Transverse colon (tissue), 4 donors: ENCODE measurements around the gene ARHGEF4. TPM values are rescaled to one million over a fixed set of nuclear protein-coding genes. Genes with fewer than 3 reads are reported as not detected.

ENCODE experiments used
- DNase-seq: peaks from one replicate; pipeline ENCODE4 v3.0.0-alpha.2; 2019
- H3K27ac ChIP-seq, 4 donors: fragments of 200-600 bp; sonication (generic); 2 replicates each; pipeline ENCODE4 v1.5.1; 2016 to 2018; ENCODE audit warnings: inconsistent platforms in 4 of 4
- H3K27me3 ChIP-seq: fragments of 200-600 bp; sonication (generic); 2 replicates; pipeline ENCODE4 v1.5.1; 2017; ENCODE audit warnings: inconsistent platforms
- H3K36me3 ChIP-seq, 4 donors: fragments of 200-600 bp; sonication (generic); 2 replicates each; pipeline ENCODE4 v1.5.1; 2017 to 2019; ENCODE audit warnings: inconsistent platforms in 4 of 4
- H3K4me1 ChIP-seq, 4 donors: fragments of 200-600 bp; sonication (generic); 2 replicates each; pipeline ENCODE4 v1.5.1; 2017 to 2020; ENCODE audit warnings: inconsistent platforms in 4 of 4
- H3K4me3 ChIP-seq, 4 donors: fragments of 200-600 bp; sonication (generic); 1 replicate in 1 of 4; 2 replicates in 3 of 4; pipeline versions ENCODE4 v1.5.1 to v1.6.1; 2017 to 2019; ENCODE audit warnings: inconsistent platforms in 4 of 4
- H3K9me3 ChIP-seq, 2 donors: fragments of 200-600 bp; sonication (generic); 2 replicates each; pipeline ENCODE4 v1.5.1; 2017 to 2019; ENCODE audit warnings: inconsistent platforms in 2 of 2
- EP300 ChIP-seq: sonication (generic); formaldehyde crosslinking; IDR thresholded peaks from one replicate; pipeline ENCODE4 v1.6.1; 2017; ENCODE audit warnings: antibody characterized with exemption, low read depth
- POLR2A ChIP-seq: fragments of 450-650 bp; IDR thresholded peaks from one replicate; pipeline ENCODE4 v1.6.1; 2016; ENCODE audit warnings: antibody characterized with exemption, mild to moderate bottlenecking, moderate library complexity
- POLR2AphosphoS5 ChIP-seq, 3 donors: sonication (generic); formaldehyde crosslinking; IDR thresholded peaks; one replicate each; pipeline ENCODE4 v1.6.1; 2016; ENCODE audit warnings: antibody characterized with exemption in 3 of 3
- WGBS, 2 donors: methylation state at CpG; one replicate each; pipeline ENCODE4 v1.1.5; 2018; ENCODE audit warnings: low coverage in 1 of 2; 5-methylcytosine and 5-hydroxymethylcytosine counted together
- in situ Hi-C, 4 donors: fragments of 200-750 bp; cut with MboI; loops; one replicate each; pipeline versions ENCODE4 v1.15.0 to v1.15.1; 2017; ENCODE audit warnings: low sequenced_read_pairs in 3 of 4, low pct_ligation_motif_present in 1 of 4, low pct_unique_long_range_greater_than_20kb in 1 of 4
- intact Hi-C: fragments of 100-400 bp; cut with DNase I; formaldehyde crosslinking; loops from one replicate; pipeline ENCODE4 v1.15.1; 2023; ENCODE audit warnings: low total_unique reads
- small RNA-seq, 4 donors: library from RNA; depleted of rRNA; stranded (forward); fragments of <200 nt; gene quantifications; one replicate each; pipeline ENCODE3, GENCODE V24; 2016
- total RNA-seq, 4 donors: library from RNA; depleted of rRNA; stranded (reverse); fragments of >200 nt; gene quantifications; one replicate each; pipeline ENCODE4 v1.1.0, GENCODE V29; 2016
- TF ChIP-seq, protein P1 (sequence below), 5 experiments: fragments of 200-600 bp in 3 of 5; fragments of 450-650 bp in 2 of 5; sonication (generic) in 3 of 5; IDR thresholded peaks; 1 replicate in 2 of 5; 2 replicates in 3 of 5; pipeline ENCODE4 v1.5.1; 2016 to 2017; ENCODE audit warnings: antibody characterized with exemption in 5 of 5, inconsistent platforms in 3 of 5, mild to moderate bottlenecking in 2 of 5, moderate library complexity in 1 of 5

The ARHGEF4 gene
- total RNA-seq, 4 donors from 2014 or later: 1.2 to 16.8 (median 1.7) TPM

DNA sequence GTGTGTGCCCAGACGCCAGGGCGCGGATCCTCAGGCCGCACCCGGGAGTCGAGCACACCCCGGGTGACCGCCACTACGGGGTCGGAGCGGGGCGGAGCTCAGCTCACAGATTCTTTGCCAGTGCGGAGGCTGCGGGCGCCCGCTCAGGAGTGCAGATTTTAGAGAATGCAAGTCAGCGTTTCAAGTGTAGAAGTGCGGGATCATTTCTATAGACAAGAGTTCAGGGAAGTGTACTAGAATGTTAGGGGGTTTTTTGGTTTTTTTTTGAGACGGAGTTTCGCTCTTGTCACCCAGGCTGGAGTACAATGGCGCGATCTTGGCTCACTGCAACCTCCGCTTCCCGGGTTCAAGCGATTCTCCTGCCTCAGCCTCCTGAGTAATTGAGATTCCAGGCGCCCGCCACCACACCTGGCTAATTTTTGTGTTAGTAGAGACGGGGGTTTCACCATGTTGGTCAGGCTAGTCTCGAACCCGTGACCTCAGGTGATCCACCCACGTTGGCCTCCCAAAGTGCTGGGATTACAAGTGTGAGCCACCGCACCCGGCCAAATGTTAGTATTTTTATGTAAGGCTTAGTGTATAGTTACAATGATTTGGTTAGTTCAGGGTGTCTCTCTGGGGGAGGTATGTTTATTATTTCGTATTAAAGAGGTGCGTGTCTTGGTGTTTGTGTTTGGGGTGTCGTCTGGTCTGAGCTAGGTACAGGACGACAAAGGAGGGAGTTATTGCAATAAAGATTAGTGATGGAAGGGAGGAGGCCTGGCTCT, 257.2 kb downstream of the ARHGEF4 start:
- H3K9me3 ChIP-seq: no peaks in the 10 kb centered on the region
- H3K27me3 ChIP-seq: no peaks in the 10 kb centered on the region
- peaks cover 11 to 23% (median 18%) of the 10 kb centered on the region in 4 donors for H3K4me1 ChIP-seq
- peaks cover 0 to 2% (median 0%) of the 10 kb centered on the region in 4 donors for H3K36me3 ChIP-seq
- 4 to 19% methylated on average over 3 to 37 of the region's 37 CpGs for WGBS, 2 donors
- intact Hi-C loops: no loop called here
- H3K4me3 ChIP-seq: peak overlapping the region; percentile 62 to 93 (median 80)
- in situ Hi-C loops: loop anchor here in 1 of 4 donors (25.0 kb wide), 1 partner anchor 757 kb away; the partner anchor contains the start of gene IMP4
- DNase-seq: peak; percentile 22
- H3K27ac ChIP-seq: peak overlapping the region; percentile 96 to 98 (median 97)
- no peak for TF ChIP-seq POLR2AphosphoS5 (IDR thresholded peaks at IDR 0.05)
- TF ChIP-seq POLR2A: peak; percentile 37

DNA sequence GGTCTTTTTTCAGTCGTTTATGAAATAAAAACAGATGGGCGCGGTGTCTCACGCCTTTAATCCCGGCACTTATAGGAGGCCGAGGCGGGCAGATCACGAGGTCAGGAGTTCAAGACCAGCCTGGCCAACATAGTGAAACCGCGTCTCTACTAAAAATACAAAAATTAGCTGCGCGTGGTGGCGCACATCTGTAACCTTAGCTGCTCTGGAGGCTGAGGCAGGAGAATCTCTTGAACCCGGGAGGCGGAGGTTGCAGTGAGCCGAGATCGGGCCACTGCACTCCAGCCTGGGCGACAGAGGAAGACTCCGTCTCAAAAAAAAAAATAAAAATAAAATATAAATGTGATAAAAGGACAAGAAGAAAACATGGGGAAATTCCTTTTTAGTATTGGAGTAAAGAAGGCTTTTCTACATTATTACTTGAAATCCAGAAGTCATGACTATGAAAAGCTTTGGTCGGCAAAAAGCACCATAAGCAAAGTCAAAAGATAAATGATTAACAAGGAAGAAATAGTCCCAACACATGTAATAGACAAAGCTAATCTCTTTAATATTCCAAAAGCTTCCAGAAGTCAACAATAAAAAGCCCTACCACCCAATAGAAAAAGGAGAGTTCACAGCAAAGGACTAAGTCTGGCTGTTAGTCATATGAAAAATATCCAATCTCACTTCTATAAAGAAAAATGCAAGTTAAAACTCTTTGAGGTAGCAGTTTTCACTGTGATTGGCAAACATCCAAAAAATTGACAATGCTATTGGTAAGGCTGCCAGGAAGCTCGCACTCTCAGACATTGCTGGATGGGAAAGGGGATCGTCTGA, 258.0 kb downstream of the ARHGEF4 start:
- 46 to 53% methylated on average over 19 to 22 of the region's 22 CpGs for WGBS, 2 donors
- intact Hi-C loops: no loop called here
- in situ Hi-C loops: loop anchor here in 1 of 4 donors (25.0 kb wide), 1 partner anchor 757 kb away; the partner anchor contains the start of gene IMP4

More for the DNA sequence above, 258.0 kb downstream of the ARHGEF4 start:
- peak; percentile 10 for DNase-seq
- Histone ChIP-seq H3K4me3 (peak overlapping the region in 1 of 4 donors; percentile 71), H3K27ac (peak overlapping the region; percentile 96 to 98 (median 97)), H3K27me3 (no peaks in the 10 kb centered on the region), H3K36me3 (no peaks in the 10 kb centered on the region), H3K9me3 (no peaks in the 10 kb centered on the region), H3K4me1 (peaks cover 11 to 23% (median 18%) of the 10 kb centered on the region in 4 donors)
- TF ChIP-seq EP300 (no peak), POLR2AphosphoS5 (IDR thresholded peaks at IDR 0.05) (no peak)
- TF ChIP-seq, protein P1, sequence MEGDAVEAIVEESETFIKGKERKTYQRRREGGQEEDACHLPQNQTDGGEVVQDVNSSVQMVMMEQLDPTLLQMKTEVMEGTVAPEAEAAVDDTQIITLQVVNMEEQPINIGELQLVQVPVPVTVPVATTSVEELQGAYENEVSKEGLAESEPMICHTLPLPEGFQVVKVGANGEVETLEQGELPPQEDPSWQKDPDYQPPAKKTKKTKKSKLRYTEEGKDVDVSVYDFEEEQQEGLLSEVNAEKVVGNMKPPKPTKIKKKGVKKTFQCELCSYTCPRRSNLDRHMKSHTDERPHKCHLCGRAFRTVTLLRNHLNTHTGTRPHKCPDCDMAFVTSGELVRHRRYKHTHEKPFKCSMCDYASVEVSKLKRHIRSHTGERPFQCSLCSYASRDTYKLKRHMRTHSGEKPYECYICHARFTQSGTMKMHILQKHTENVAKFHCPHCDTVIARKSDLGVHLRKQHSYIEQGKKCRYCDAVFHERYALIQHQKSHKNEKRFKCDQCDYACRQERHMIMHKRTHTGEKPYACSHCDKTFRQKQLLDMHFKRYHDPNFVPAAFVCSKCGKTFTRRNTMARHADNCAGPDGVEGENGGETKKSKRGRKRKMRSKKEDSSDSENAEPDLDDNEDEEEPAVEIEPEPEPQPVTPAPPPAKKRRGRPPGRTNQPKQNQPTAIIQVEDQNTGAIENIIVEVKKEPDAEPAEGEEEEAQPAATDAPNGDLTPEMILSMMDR (IDR thresholded peaks at IDR 0.05): no peak

Small RNA genes lying within 50 kb of the gene (small RNA-seq; reads per million reads assigned to genes)
- 0 reads per million in 4 donors for gene RF00423

Other genes with a start within 250 kb of the ARHGEF4 start
- gene CFC1, start 237.3 kb upstream of the ARHGEF4 start, total RNA-seq: 1 to 10 TPM in 1 of 4 donors, not detected in 3; 1.1 TPM
- gene POTEJ, start 225.5 kb upstream of the ARHGEF4 start, total RNA-seq: under 1 TPM in 1 of 4 donors, not detected in 3; 0.60 TPM
- not detected for gene GPR148, start 107.8 kb upstream of the ARHGEF4 start, total RNA-seq
- under 1 TPM in 2 of 4 donors, not detected in 2; 0.27 to 0.32 TPM for gene AMER3, start 81.4 kb upstream of the ARHGEF4 start, total RNA-seq